Measurements from ENCODE around the gene KIAA1549. TPM values are rescaled to one million over a fixed set of nuclear protein-coding genes. Genes with fewer than 3 reads are reported as not detected.

KIAA1549 gene
- total and polyA plus RNA-seq, 10 of the 15 experiments (the other 5 are each of a cell fraction or from before 2014, with no cell fraction given), result 0.02 to 0.82 (median 0.22) TPM

DNA sequence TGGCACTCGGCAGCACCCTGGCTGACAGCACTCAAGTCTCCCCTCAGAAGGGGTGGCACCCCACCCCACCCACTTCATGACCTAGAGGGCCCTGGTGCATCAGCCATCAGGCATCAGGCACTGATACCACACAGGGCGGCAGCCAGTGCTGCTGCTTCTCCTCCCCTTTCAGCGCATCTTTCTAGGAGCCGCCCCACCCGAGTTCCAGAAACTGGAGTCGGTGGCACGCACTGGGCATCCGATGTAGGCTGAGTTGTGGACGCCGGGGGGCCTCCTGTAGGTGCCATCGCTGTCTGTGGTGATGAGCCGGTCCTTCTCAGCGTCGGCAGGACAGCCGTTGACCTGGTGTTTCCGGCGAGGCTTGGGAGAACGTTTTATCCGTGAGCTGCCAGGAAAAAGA is 113.4 kb downstream of the KIAA1549 start:
- intact Hi-C loops (cut with micrococcal nuclease; ENCODE audit: unreplicated experiment), result loop anchor here (5.0 kb wide), 2 partner anchors 115 to 420 kb away; no protein-coding TSS in a partner anchor
- Histone ChIP-seq H4K20me1 (ENCODE audit: control insufficient read depth, insufficient read depth) (no peaks in the 10 kb centered on the region), H3K4me1 (ENCODE audit: control insufficient read depth, insufficient read depth, low read length) (no peaks in the 10 kb centered on the region), H3K36me3 (ENCODE audit: control insufficient read depth in 2 of 2, insufficient read depth in 2 of 2, low read length in 1 of 2) (no peaks in the 10 kb centered on the region), H3K4me3 (no peak overlapping the region), H3K27me3 (replicated peaks in 1 of 2; ENCODE audit: control insufficient read depth in 2 of 2, insufficient read depth in 2 of 2, low read length in 1 of 2) (no peaks in the 10 kb centered on the region), H2AFZ (ENCODE audit: control insufficient read depth, low read depth, low read length) (no peak overlapping the region), H3K79me2 (ENCODE audit: control insufficient read depth, insufficient read depth, low read length) (no peaks in the 10 kb centered on the region), H3K9ac (ENCODE audit: control insufficient read depth, insufficient read depth, low read length) (no peak overlapping the region), H3K4me2 (ENCODE audit: control insufficient read depth, insufficient read depth) (no peak overlapping the region), H3K27ac (ENCODE audit: control insufficient read depth, insufficient read depth) (no peak overlapping the region), H3K9me3 (replicated peaks; ENCODE audit: control insufficient read depth, insufficient read depth, low read length) (no peaks in the 10 kb centered on the region)
- ATAC-seq (no peak), FAIRE-seq (no peak), DNase-seq (ENCODE audit: low read depth, low spot score) (no peak)
- in situ Hi-C loops (cut with MboI), result no loop called here
- 74% methylated on average over 19 of the region's 19 CpGs for WGBS (ENCODE audit: insufficient coverage, insufficient replicate concordance, low lambda C conversion rate, missing lambda C conversion rate)
- POLR2A ChIA-PET, result no interaction called here
- RAD21 ChIA-PET (ENCODE audit: unreplicated experiment), result interaction anchor here (1.5 kb wide), 1 partner anchor 129 kb away, joined by 5 read pairs; no protein-coding TSS in a partner anchor
- CTCF ChIA-PET, result interaction anchor here (0.8 kb wide), 1 partner anchor 19 kb away, joined by 4 read pairs; no protein-coding TSS in a partner anchor
- no TSS peak for BruUV-seq (replicated peaks)
- SMC1A ChIA-PET (ENCODE audit: uncharacterized antibody, unreplicated experiment), result no interaction called here
- TF ChIP-seq MLLT1 (IDR thresholded peaks at IDR 0.05) (no peak), PML (IDR thresholded peaks at IDR 0.05; ENCODE audit: low read length) (no peak), WRNIP1 (IDR thresholded peaks at IDR 0.05; ENCODE audit: borderline replicate concordance, low read depth, low read length) (no peak), ZBTB40 (IDR thresholded peaks at IDR 0.05; ENCODE audit: borderline replicate concordance) (no peak), RELA (IDR thresholded peaks at IDR 0.05; ENCODE audit: borderline replicate concordance, partially characterized antibody) (no peak), STAT1 (conservative IDR thresholded peaks at IDR 0.05) (no peak), USF2 (IDR thresholded peaks at IDR 0.05; ENCODE audit: borderline replicate concordance, low read depth, low read length) (no peak), PKNOX1 (IDR thresholded peaks at IDR 0.05) (no peak), NR2C2 (IDR thresholded peaks at IDR 0.05; ENCODE audit: borderline replicate concordance, control insufficient read depth, insufficient read length, low read depth) (no peak), IKZF2 (IDR thresholded peaks at IDR 0.05) (no peak), SUPT20H (IDR thresholded peaks at IDR 0.05; ENCODE audit: borderline replicate concordance, control insufficient read depth, low read depth, low read length) (no peak), EED (IDR thresholded peaks at IDR 0.05; ENCODE audit: low read depth) (no peak)
- TF ChIP-seq, protein P1, sequence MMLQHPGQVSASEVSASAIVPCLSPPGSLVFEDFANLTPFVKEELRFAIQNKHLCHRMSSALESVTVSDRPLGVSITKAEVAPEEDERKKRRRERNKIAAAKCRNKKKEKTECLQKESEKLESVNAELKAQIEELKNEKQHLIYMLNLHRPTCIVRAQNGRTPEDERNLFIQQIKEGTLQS (IDR thresholded peaks at IDR 0.05; ENCODE audit: borderline replicate concordance, extremely low read depth, low read depth, low read length), result no peak
- TF ChIP-seq, protein P2, sequence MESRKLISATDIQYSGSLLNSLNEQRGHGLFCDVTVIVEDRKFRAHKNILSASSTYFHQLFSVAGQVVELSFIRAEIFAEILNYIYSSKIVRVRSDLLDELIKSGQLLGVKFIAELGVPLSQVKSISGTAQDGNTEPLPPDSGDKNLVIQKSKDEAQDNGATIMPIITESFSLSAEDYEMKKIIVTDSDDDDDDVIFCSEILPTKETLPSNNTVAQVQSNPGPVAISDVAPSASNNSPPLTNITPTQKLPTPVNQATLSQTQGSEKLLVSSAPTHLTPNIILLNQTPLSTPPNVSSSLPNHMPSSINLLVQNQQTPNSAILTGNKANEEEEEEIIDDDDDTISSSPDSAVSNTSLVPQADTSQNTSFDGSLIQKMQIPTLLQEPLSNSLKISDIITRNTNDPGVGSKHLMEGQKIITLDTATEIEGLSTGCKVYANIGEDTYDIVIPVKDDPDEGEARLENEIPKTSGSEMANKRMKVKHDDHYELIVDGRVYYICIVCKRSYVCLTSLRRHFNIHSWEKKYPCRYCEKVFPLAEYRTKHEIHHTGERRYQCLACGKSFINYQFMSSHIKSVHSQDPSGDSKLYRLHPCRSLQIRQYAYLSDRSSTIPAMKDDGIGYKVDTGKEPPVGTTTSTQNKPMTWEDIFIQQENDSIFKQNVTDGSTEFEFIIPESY (IDR thresholded peaks at IDR 0.05), result no peak
